HCT116 (cell line): ENCODE measurements around the gene VIPR1. TPM values are rescaled to one million over a fixed set of nuclear protein-coding genes. Genes with fewer than 3 reads are reported as not detected.

Source experiments
- ATAC-seq: fragments of 200-7000 bp; cut with Tn5 transposase; 2 replicates; pipeline ENCODE4 v1.9.1; 2020; ENCODE audit warnings: mild to moderate bottlenecking, moderate library complexity
- BruUV-seq: library from RNA; stranded (reverse); fragments of 400-500 nt; replicated peaks from 2 replicates; lab custom pipeline; 2021; lab: Mats Ljungman, UMichigan
- CTCF ChIA-PET: fragments of 300-600 bp; sonication (Branson Sonifier 250); formaldehyde crosslinking; loops from one replicate; lab custom pipeline; 2021; ENCODE audit warnings: antibody characterized with exemption; lab: Charles Lee
- POLR2A ChIA-PET: fragments of 300-600, 350-600 bp; sonication (Branson Sonifier 250); formaldehyde crosslinking; loops from one replicate; lab custom pipeline; 2021; ENCODE audit warnings: antibody characterized with exemption; lab: Charles Lee
- RAD21 ChIA-PET, 2 experiments: fragments of 300-600 bp; sonication (Branson Sonifier 250); formaldehyde crosslinking; loops; one replicate each; lab custom pipeline; 2023; ENCODE audit warnings: low total read pairs in 2 of 2; ENCODE audit not compliant: uncharacterized antibody in 2 of 2, unreplicated experiment in 2 of 2, low non-redundant PET in 1 of 2; lab: Charles Lee
- DNase-seq: peaks from one replicate; pipeline ENCODE4 v3.0.0-alpha.2; 2010; ENCODE audit warnings: low read depth, low spot score
- H2AFZ ChIP-seq: fragments of 200-600 bp; shearing (Covaris generic), sonication (generic); 2 replicates; pipeline ENCODE4 v1.6.1; 2017; ENCODE audit warnings: low read depth, mixed run types, mixed read lengths, antibody characterized with exemption, low read length; ENCODE audit not compliant: poor library complexity, severe bottlenecking
- H3K27ac ChIP-seq: 2 replicates; pipeline ENCODE4 v1.5.1; 2012; ENCODE audit warnings: low read depth, low read length
- H3K27me3 ChIP-seq: fragments of 200-600 bp; sonication (generic); 2 replicates; pipeline ENCODE4 v1.6.1; 2016; ENCODE audit warnings: mixed run types, low read length, mixed read lengths; ENCODE audit not compliant: insufficient read depth
- H3K36me3 ChIP-seq, 2 experiments: fragments of 200-500 bp in 1 of 2; fragments of 200-600 bp in 1 of 2; sonication (Bioruptor generic) in 1 of 2; sonication (generic) in 1 of 2; 2 replicates each; pipeline versions ENCODE4 v1.5.1 to v1.6.1; 2014 to 2016; ENCODE audit warnings: low read length in 2 of 2, inconsistent platforms in 1 of 2, mixed read lengths in 1 of 2, mixed run types in 1 of 2; ENCODE audit not compliant: insufficient read depth in 2 of 2, control insufficient read depth in 1 of 2
- H3K4me1 ChIP-seq, 2 experiments: fragments of 200-600 bp in 1 of 2; sonication (generic) in 1 of 2; 2 replicates each; pipeline versions ENCODE4 v1.5.1 to v1.6.1; 2012 to 2017; ENCODE audit warnings: low read length in 2 of 2, inconsistent platforms in 1 of 2, mild to moderate bottlenecking in 1 of 2, mixed read lengths in 1 of 2, mixed run types in 1 of 2, moderate library complexity in 1 of 2; ENCODE audit not compliant: insufficient read depth in 2 of 2, control insufficient read depth in 1 of 2
- H3K4me2 ChIP-seq: fragments of 200-600 bp; sonication (generic); 2 replicates; pipeline ENCODE4 v1.6.1; 2017; ENCODE audit warnings: mixed run types, low read length, mixed read lengths
- H3K4me3 ChIP-seq, 2 experiments: fragments of 200-600 bp in 1 of 2; sonication (generic) in 1 of 2; replicated peaks in 1 of 2; 2 replicates each; pipeline ENCODE4 v1.5.1; 2011 to 2016; ENCODE audit warnings: low read length in 2 of 2, control low read depth in 1 of 2, low read depth in 1 of 2, mild to moderate bottlenecking in 1 of 2, mixed read lengths in 1 of 2, mixed run types in 1 of 2
- H3K79me2 ChIP-seq: fragments of 200-600 bp; sonication (generic); 2 replicates; pipeline ENCODE4 v1.6.1; 2017; ENCODE audit warnings: mild to moderate bottlenecking, mixed run types, low read length, moderate library complexity, mixed read lengths; ENCODE audit not compliant: insufficient read depth
- H3K9ac ChIP-seq: fragments of 200-600 bp; sonication (generic); 2 replicates; pipeline ENCODE4 v1.6.1; 2016; ENCODE audit warnings: low read length, mixed read lengths
- H3K9me2 ChIP-seq: fragments of 200-600 bp; sonication (generic), shearing (Covaris generic); 2 replicates; pipeline ENCODE4 v1.6.1; 2017; ENCODE audit warnings: mixed run types, mild to moderate bottlenecking, moderate library complexity; ENCODE audit not compliant: insufficient read depth
- H3K9me3 ChIP-seq, 2 experiments: fragments of 200-500 bp in 1 of 2; fragments of 200-600 bp in 1 of 2; sonication (Bioruptor generic) in 1 of 2; sonication (generic) in 1 of 2; 2 replicates each; pipeline ENCODE4 v1.6.1; 2014 to 2017; ENCODE audit warnings: low read length in 2 of 2, mixed read lengths in 2 of 2, inconsistent platforms in 1 of 2, low read depth in 1 of 2, mild to moderate bottlenecking in 1 of 2, mixed run types in 1 of 2, moderate library complexity in 1 of 2; ENCODE audit not compliant: control insufficient read depth in 1 of 2, insufficient read depth in 1 of 2
- H4K20me1 ChIP-seq: fragments of 200-600 bp; sonication (generic), shearing (Covaris generic); 2 replicates; pipeline ENCODE4 v1.6.1; 2017; ENCODE audit warnings: mixed run types, mild to moderate bottlenecking, moderate library complexity; ENCODE audit not compliant: insufficient read depth
- ATF3 ChIP-seq: IDR thresholded peaks from 2 replicates; pipeline ENCODE4 v1.6.1; 2012
- CEBPB ChIP-seq: IDR thresholded peaks from 2 replicates; pipeline ENCODE4 v1.6.1; 2012; ENCODE audit warnings: low read depth
- CTCF ChIP-seq, 3 experiments: fragments of 200-600 bp in 1 of 3; sonication (generic) in 1 of 3; IDR thresholded peaks in 2 of 3; conservative IDR thresholded peaks in 1 of 3; 2 replicates each; pipeline ENCODE4 v1.5.1; 2012 to 2017; ENCODE audit warnings: low read depth in 2 of 3, low read length in 2 of 3, antibody characterized with exemption in 1 of 3, borderline replicate concordance in 1 of 3, control low read depth in 1 of 3, mild to moderate bottlenecking in 1 of 3, mixed read lengths in 1 of 3, mixed run types in 1 of 3, moderate library complexity in 1 of 3; ENCODE audit not compliant: insufficient read depth in 1 of 3
- ELF1 ChIP-seq: IDR thresholded peaks from 2 replicates; pipeline ENCODE4 v1.6.1; 2012; ENCODE audit warnings: low read depth, borderline replicate concordance
- EZH2 ChIP-seq: fragments of 200-600 bp; sonication (generic); IDR thresholded peaks from 2 replicates; pipeline ENCODE4 v1.6.1; 2017; ENCODE audit warnings: antibody characterized with exemption, mixed run types
- FOSL1 ChIP-seq: IDR thresholded peaks from 2 replicates; pipeline ENCODE4 v1.6.1; 2012; ENCODE audit warnings: low read depth
- JUND ChIP-seq: IDR thresholded peaks from 2 replicates; pipeline ENCODE4 v1.6.1; 2012
- POLR2A ChIP-seq: IDR thresholded peaks from 2 replicates; pipeline ENCODE4 v1.7.0; 2011; ENCODE audit warnings: borderline replicate concordance; ENCODE audit not compliant: insufficient read depth, insufficient read length; ENCODE audit errors: extremely low read depth
- POLR2AphosphoS5 ChIP-seq: IDR thresholded peaks from 2 replicates; pipeline ENCODE4 v1.6.1; 2011; ENCODE audit warnings: mild to moderate bottlenecking, low read depth, low read length, moderate library complexity
- RAD21 ChIP-seq: IDR thresholded peaks from 2 replicates; pipeline ENCODE4 v1.6.1; 2012; ENCODE audit warnings: low read depth, mild to moderate bottlenecking
- SP1 ChIP-seq: IDR thresholded peaks from 2 replicates; pipeline ENCODE4 v1.6.1; 2012; ENCODE audit warnings: low read depth
- TCF7L2 ChIP-seq: IDR thresholded peaks from 2 replicates; pipeline ENCODE4 v1.7.0; 2011; ENCODE audit warnings: borderline replicate concordance, inconsistent platforms; ENCODE audit not compliant: insufficient read depth, insufficient read length; ENCODE audit errors: extremely low read depth
- YY1 ChIP-seq: IDR thresholded peaks from 2 replicates; pipeline ENCODE4 v1.6.1; 2011; ENCODE audit warnings: low read length, low read depth, moderate library complexity, mild to moderate bottlenecking; ENCODE audit not compliant: insufficient replicate concordance; ENCODE audit errors: extremely low read depth
- ZBTB33 ChIP-seq: IDR thresholded peaks from 2 replicates; pipeline ENCODE4 v1.6.1; 2011; ENCODE audit warnings: mild to moderate bottlenecking, low read length, moderate library complexity; ENCODE audit not compliant: insufficient replicate concordance; ENCODE audit errors: extremely low read depth
- ZFX ChIP-seq: fragments of 450-650 bp; IDR thresholded peaks from 2 replicates; pipeline ENCODE4 v1.6.1; 2017
- ZNF274 ChIP-seq: fragments of 200-500 bp; sonication (Bioruptor generic); IDR thresholded peaks from 2 replicates; pipeline ENCODE4 v1.6.1; 2014; ENCODE audit warnings: mild to moderate bottlenecking, low read depth, low read length, inconsistent platforms
- intact Hi-C: fragments of 100-400 bp; cut with micrococcal nuclease; formaldehyde crosslinking; loops from 2 replicates; pipeline ENCODE4 v1.10.0; 2022
- total RNA-seq: library from RNA; stranded (reverse); gene quantifications from one replicate; pipeline ENCODE4 v1.2.1, GENCODE V29; 2021; ENCODE audit not compliant: unreplicated experiment

Gene VIPR1
- total RNA-seq, 1 experiment from 2014 or later: 9.6 TPM

- TF ChIP-seq ATF3 (no peak), ZNF274 (no peak), FOSL1 (no peak), CEBPB (no peak), TCF7L2 (no peak), SP1 (no peak), POLR2A (no peak)
Observed at GRCh38 chr3:42525212-42525611, 22.8 kb downstream of the VIPR1 start (continued).

- Histone ChIP-seq H3K27ac (no peak overlapping the region), H3K36me3 (no peaks in the 10 kb centered on the region), H3K4me2 (no peak overlapping the region), H3K27me3 (no peaks in the 10 kb centered on the region), H3K79me2 (no peaks in the 10 kb centered on the region), H3K4me3 (no peak overlapping the region), H3K9me2 (no peaks in the 10 kb centered on the region), H4K20me1 (no peaks in the 10 kb centered on the region), H3K9me3 (no peaks in the 10 kb centered on the region), H3K4me1 (no peaks in the 10 kb centered on the region), H2AFZ (no peak overlapping the region), H3K9ac (no peak overlapping the region)
- intact Hi-C loops: no loop called here
- TF ChIP-seq YY1 (no peak), ELF1 (no peak), RAD21 (no peak), ZBTB33 (no peak), FOSL1 (no peak), JUND (no peak), CEBPB (no peak), POLR2AphosphoS5 (no peak), ATF3 (no peak), EZH2 (no peak), CTCF (IDR thresholded peaks at IDR 0.05 in 2 of 3, conservative IDR thresholded peaks at IDR 0.05 in 1 of 3; ENCODE audit: borderline replicate concordance in 1 of 3, insufficient read depth in 1 of 3, low read depth in 2 of 3, low read length in 2 of 3) (no peak), TCF7L2 (no peak), SP1 (no peak), ZFX (no peak)
- BruUV-seq: no TSS peak
- ChIA-PET CTCF (no interaction called here), RAD21 (no interaction called here), POLR2A (interaction anchor here (1.0 kb wide), 1 partner anchor 24 kb away, joined by 3 read pairs; the partner anchor contains the start of gene VIPR1)
- ATAC-seq: no peak
- no peak for DNase-seq
Observed at GRCh38 chr3:42525736-42526345, 23.4 kb downstream of the VIPR1 start.
